Hepatocyte (in vitro differentiated cells): ENCODE measurements around the gene PIGC.

Experiments used
- EZH2 ChIP-seq: fragments of 200-600 bp; sonication (generic); IDR thresholded peaks from 2 replicates; pipeline ENCODE4 v1.6.1; 2016; ENCODE audit warnings: antibody characterized with exemption, mild to moderate bottlenecking, borderline replicate concordance
- EZH2phosphoT487 ChIP-seq: fragments of 200-600 bp; sonication (generic); IDR thresholded peaks from one replicate; pipeline ENCODE4 v1.6.1; 2018; ENCODE audit warnings: antibody characterized with exemption, mild to moderate bottlenecking, low read depth, moderate library complexity; ENCODE audit not compliant: unreplicated experiment, severe bottlenecking
- TF ChIP-seq, protein P1 (sequence below): fragments of 200-600 bp; sonication (generic); IDR thresholded peaks from 2 replicates; pipeline ENCODE4 v1.5.1; 2016; ENCODE audit warnings: antibody characterized with exemption, mild to moderate bottlenecking; ENCODE audit not compliant: poor library complexity

DNA sequence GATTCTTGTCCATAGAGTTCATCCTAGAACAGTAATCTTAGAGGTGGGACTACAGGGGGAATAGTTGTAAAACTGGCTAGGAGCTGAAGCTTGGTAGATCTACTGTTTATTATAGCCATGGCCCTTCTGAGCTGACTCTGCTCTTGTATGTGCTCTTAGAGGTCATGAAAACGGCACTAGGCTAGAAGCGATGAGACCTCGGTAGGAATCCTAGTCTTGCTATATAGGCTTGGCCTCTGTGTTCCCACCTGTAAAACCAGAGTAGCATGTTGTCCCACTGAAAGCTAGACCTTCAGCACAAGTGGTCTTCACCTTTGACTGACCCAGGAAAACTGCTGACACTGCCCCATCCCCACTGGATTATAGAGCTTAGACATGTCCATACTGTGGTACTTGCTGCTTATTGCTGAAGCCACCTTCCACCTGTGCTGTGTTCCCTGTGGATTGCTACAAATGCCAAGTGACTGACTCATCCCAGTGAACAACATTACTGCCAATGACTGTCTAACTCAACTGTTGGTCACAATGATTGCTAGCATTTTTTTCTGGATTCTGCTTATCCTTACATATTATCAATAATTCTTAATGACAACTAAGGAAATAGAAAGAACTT, 23.0 kb upstream of the PIGC start:
- TF ChIP-seq, protein P1, sequence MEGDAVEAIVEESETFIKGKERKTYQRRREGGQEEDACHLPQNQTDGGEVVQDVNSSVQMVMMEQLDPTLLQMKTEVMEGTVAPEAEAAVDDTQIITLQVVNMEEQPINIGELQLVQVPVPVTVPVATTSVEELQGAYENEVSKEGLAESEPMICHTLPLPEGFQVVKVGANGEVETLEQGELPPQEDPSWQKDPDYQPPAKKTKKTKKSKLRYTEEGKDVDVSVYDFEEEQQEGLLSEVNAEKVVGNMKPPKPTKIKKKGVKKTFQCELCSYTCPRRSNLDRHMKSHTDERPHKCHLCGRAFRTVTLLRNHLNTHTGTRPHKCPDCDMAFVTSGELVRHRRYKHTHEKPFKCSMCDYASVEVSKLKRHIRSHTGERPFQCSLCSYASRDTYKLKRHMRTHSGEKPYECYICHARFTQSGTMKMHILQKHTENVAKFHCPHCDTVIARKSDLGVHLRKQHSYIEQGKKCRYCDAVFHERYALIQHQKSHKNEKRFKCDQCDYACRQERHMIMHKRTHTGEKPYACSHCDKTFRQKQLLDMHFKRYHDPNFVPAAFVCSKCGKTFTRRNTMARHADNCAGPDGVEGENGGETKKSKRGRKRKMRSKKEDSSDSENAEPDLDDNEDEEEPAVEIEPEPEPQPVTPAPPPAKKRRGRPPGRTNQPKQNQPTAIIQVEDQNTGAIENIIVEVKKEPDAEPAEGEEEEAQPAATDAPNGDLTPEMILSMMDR, result no peak
- no peak for TF ChIP-seq EZH2phosphoT487
- TF ChIP-seq EZH2, result no peak
